Activated CD8-positive, alpha-beta memory T cell treated with anti-CD3 and anti-CD28 coated beads, Interleukin-2, amount 10 ng/mL, durations not matched to agents 7 days and 5 days (primary cell): ENCODE measurements around the gene AGBL4. TPM values are rescaled to one million over a fixed set of nuclear protein-coding genes. Genes with fewer than 3 reads are reported as not detected.
A peak's percentile ranks its signal among the peaks of the same experiment; 100 is the strongest.
"Not testable (repeated sequence)": the region's sequence is repeated elsewhere in the genome, so short reads cannot be mapped to it uniquely, and the experiment has no call there.

Source experiments
- ATAC-seq: fragments of 150-1000 bp; cut with Tn5 transposase; one replicate; pipeline ENCODE4 v1.10.0; 2021; ENCODE audit warnings: moderate library complexity
- CTCF ChIA-PET: fragments of 350-600 bp; sonication (Branson Sonifier 250); formaldehyde crosslinking; loops from one replicate; lab custom pipeline; 2021; ENCODE audit warnings: antibody characterized with exemption; lab: Charles Lee
- DNase-seq: peaks from one replicate; pipeline ENCODE4 v3.0.0-alpha.2; 2020
- H3K27ac Mint-ChIP-seq: one replicate; pipeline ENCODE4 v1.8.0; 2021; ENCODE audit warnings: mild to moderate bottlenecking, mixed read lengths
- H3K27me3 Mint-ChIP-seq: one replicate; pipeline ENCODE4 v1.8.0; 2021; ENCODE audit warnings: mixed read lengths
- H3K36me3 Mint-ChIP-seq: one replicate; pipeline ENCODE4 v1.8.0; 2021; ENCODE audit warnings: mild to moderate bottlenecking, mixed read lengths
- H3K4me1 Mint-ChIP-seq: one replicate; pipeline ENCODE4 v1.8.0; 2021; ENCODE audit warnings: mixed read lengths
- H3K4me3 Mint-ChIP-seq: one replicate; pipeline ENCODE4 v1.8.0; 2021; ENCODE audit warnings: mild to moderate bottlenecking, moderate library complexity, mixed read lengths
- H3K9me3 Mint-ChIP-seq: one replicate; pipeline ENCODE4 v1.8.0; 2022; ENCODE audit warnings: low read depth, mixed read lengths
- total RNA-seq, 2 experiments: library from RNA; stranded (reverse); gene quantifications; one replicate each; pipeline ENCODE4 v1.2.3, GENCODE V29; 2021

Gene AGBL4
- total RNA-seq, 2 experiments from 2014 or later = not detected

GRCh38 chr1:48530727-48531351 lies 1492.9 kb downstream of the AGBL4 start:
- CTCF ChIA-PET = interaction anchor here (1.2 to 1.3 kb wide), 2 partner anchors 10 kb away, joined by 4 to 5 read pairs; no protein-coding TSS in a partner anchor
- H3K36me3 Mint-ChIP-seq = no peaks in the 10 kb centered on the region
- peak; percentile 60 for ATAC-seq

GRCh38 chr1:48527051-48527450 lies 1496.7 kb downstream of the AGBL4 start:
- no peak overlapping the region for H3K27ac Mint-ChIP-seq
- no peaks in the 10 kb centered on the region for H3K9me3 Mint-ChIP-seq
- CTCF ChIA-PET = no interaction called here
- ATAC-seq (no peak), DNase-seq (no peak)
- H3K36me3 Mint-ChIP-seq = no peaks in the 10 kb centered on the region
- H3K27me3 Mint-ChIP-seq = no peaks in the 10 kb centered on the region
- no peak overlapping the region for H3K4me3 Mint-ChIP-seq
- no peaks in the 10 kb centered on the region for H3K4me1 Mint-ChIP-seq

More at GRCh38 chr1:48530727-48531351, 1492.9 kb downstream of the AGBL4 start:
- no peak overlapping the region for H3K27ac Mint-ChIP-seq
- no peaks in the 10 kb centered on the region for H3K27me3 Mint-ChIP-seq
- no peaks in the 10 kb centered on the region for H3K9me3 Mint-ChIP-seq
- H3K4me3 Mint-ChIP-seq = no peak overlapping the region
- DNase-seq = peak; percentile 64
- H3K4me1 Mint-ChIP-seq = no peaks in the 10 kb centered on the region

GRCh38 chr1:48526008-48526710 lies 1497.6 kb downstream of the AGBL4 start:
- no peak overlapping the region for H3K4me3 Mint-ChIP-seq

GRCh38 chr1:48524892-48525467 lies 1498.8 kb downstream of the AGBL4 start:
- H3K27ac Mint-ChIP-seq = no peak overlapping the region
- CTCF ChIA-PET = interaction anchor here (1.3 kb wide), 1 partner anchor 14 kb away, joined by 3 read pairs; no protein-coding TSS in a partner anchor
- H3K36me3 Mint-ChIP-seq = no peaks in the 10 kb centered on the region
- no peak for DNase-seq
- no peaks in the 10 kb centered on the region for H3K9me3 Mint-ChIP-seq
- H3K4me1 Mint-ChIP-seq = no peaks in the 10 kb centered on the region
- H3K4me3 Mint-ChIP-seq = no peak overlapping the region
- H3K27me3 Mint-ChIP-seq = no peaks in the 10 kb centered on the region
- ATAC-seq = no peak

More at GRCh38 chr1:48526008-48526710, 1497.6 kb downstream of the AGBL4 start:
- Mint-ChIP-seq H3K27ac (no peak overlapping the region), H3K4me1 (no peaks in the 10 kb centered on the region), H3K9me3 (no peaks in the 10 kb centered on the region), H3K36me3 (no peaks in the 10 kb centered on the region), H3K27me3 (no peaks in the 10 kb centered on the region)
- CTCF ChIA-PET = no interaction called here
- no peak for ATAC-seq
- no peak for DNase-seq

GRCh38 chr1:48523558-48523957 lies 1500.2 kb downstream of the AGBL4 start:
- H3K4me1 Mint-ChIP-seq = no peaks in the 10 kb centered on the region
- no peak overlapping the region for H3K27ac Mint-ChIP-seq
- no peaks in the 10 kb centered on the region for H3K27me3 Mint-ChIP-seq
- CTCF ChIA-PET = interaction anchor here (1.3 kb wide), 2 partner anchors 13 kb away, joined by 3 read pairs; no protein-coding TSS in a partner anchor
- H3K9me3 Mint-ChIP-seq = no peaks in the 10 kb centered on the region
- DNase-seq (no peak), ATAC-seq (no peak)
- no peaks in the 10 kb centered on the region for H3K36me3 Mint-ChIP-seq
- H3K4me3 Mint-ChIP-seq = no peak overlapping the region

GRCh38 chr1:48519896-48520295 lies 1503.9 kb downstream of the AGBL4 start:
- CTCF ChIA-PET = interaction anchor here (1.6 kb wide), 1 partner anchor 11 kb away, joined by 5 read pairs; no protein-coding TSS in a partner anchor
- H3K27me3 Mint-ChIP-seq, H3K36me3 Mint-ChIP-seq, H3K4me1 Mint-ChIP-seq, ATAC-seq, H3K27ac Mint-ChIP-seq, H3K9me3 Mint-ChIP-seq, H3K4me3 Mint-ChIP-seq, DNase-seq: not testable (repeated sequence)

- Mint-ChIP-seq H3K27ac (no peak overlapping the region), H3K27me3 (no peaks in the 10 kb centered on the region), H3K36me3 (no peaks in the 10 kb centered on the region), H3K4me3 (no peak overlapping the region), H3K9me3 (no peaks in the 10 kb centered on the region), H3K4me1 (no peaks in the 10 kb centered on the region)
- no peak for DNase-seq
- ATAC-seq = no peak
- CTCF ChIA-PET = interaction anchor here (1.3 kb wide), 1 partner anchor 9 kb away, joined by 5 read pairs; no protein-coding TSS in a partner anchor
These were observed 1516.9 kb downstream of the AGBL4 start for GRCh38 chr1:48506870-48507269.

GRCh38 chr1:48500541-48501450 lies 1523.0 kb downstream of the AGBL4 start:
- no peaks in the 10 kb centered on the region for H3K27me3 Mint-ChIP-seq
- H3K36me3 Mint-ChIP-seq = no peaks in the 10 kb centered on the region
- CTCF ChIA-PET = no interaction called here
- no peaks in the 10 kb centered on the region for H3K4me1 Mint-ChIP-seq
- DNase-seq = no peak
- no peaks in the 10 kb centered on the region for H3K9me3 Mint-ChIP-seq
- no peak for ATAC-seq
- H3K27ac Mint-ChIP-seq = no peak overlapping the region
- no peak overlapping the region for H3K4me3 Mint-ChIP-seq

GRCh38 chr1:48499211-48499735 lies 1524.5 kb downstream of the AGBL4 start:
- H3K4me3 Mint-ChIP-seq = no peak overlapping the region
- no peaks in the 10 kb centered on the region for H3K4me1 Mint-ChIP-seq
- no peak for ATAC-seq
- no peaks in the 10 kb centered on the region for H3K36me3 Mint-ChIP-seq
- H3K27me3 Mint-ChIP-seq = no peaks in the 10 kb centered on the region
- DNase-seq = no peak
- no peaks in the 10 kb centered on the region for H3K9me3 Mint-ChIP-seq
- no peak overlapping the region for H3K27ac Mint-ChIP-seq
- CTCF ChIA-PET = no interaction called here

- no peaks in the 10 kb centered on the region for H3K36me3 Mint-ChIP-seq
- peak; percentile 68 for ATAC-seq
- H3K9me3 Mint-ChIP-seq = no peaks in the 10 kb centered on the region
- H3K4me1 Mint-ChIP-seq = no peaks in the 10 kb centered on the region
- CTCF ChIA-PET = interaction anchor here (0.6 to 1.8 kb wide), 9 partner anchors 8 to 242 kb away, joined by 3 to 9 read pairs (median 4); partner anchors contain the start of gene SPATA6
- H3K27me3 Mint-ChIP-seq = no peaks in the 10 kb centered on the region
- peak; percentile 73 for DNase-seq
- no peak overlapping the region for H3K4me3 Mint-ChIP-seq
- no peak overlapping the region for H3K27ac Mint-ChIP-seq
These were observed 1525.5 kb downstream of the AGBL4 start for GRCh38 chr1:48498096-48498791.

GRCh38 chr1:48495911-48496310 lies 1527.8 kb downstream of the AGBL4 start:
- no peak for DNase-seq
- H3K27me3 Mint-ChIP-seq = no peaks in the 10 kb centered on the region
- CTCF ChIA-PET = no interaction called here
- H3K27ac Mint-ChIP-seq = no peak overlapping the region
- no peaks in the 10 kb centered on the region for H3K9me3 Mint-ChIP-seq
- no peak overlapping the region for H3K4me3 Mint-ChIP-seq
- H3K36me3 Mint-ChIP-seq = no peaks in the 10 kb centered on the region
- no peak for ATAC-seq
- no peaks in the 10 kb centered on the region for H3K4me1 Mint-ChIP-seq

GRCh38 chr1:48495166-48495565 lies 1528.6 kb downstream of the AGBL4 start:
- no peak for ATAC-seq
- Mint-ChIP-seq H3K4me3 (no peak overlapping the region), H3K4me1 (no peaks in the 10 kb centered on the region), H3K27me3 (no peaks in the 10 kb centered on the region), H3K9me3 (no peaks in the 10 kb centered on the region), H3K36me3 (no peaks in the 10 kb centered on the region), H3K27ac (no peak overlapping the region)
- DNase-seq = no peak
- CTCF ChIA-PET = no interaction called here
